Measurements from ENCODE around the gene NUDT8.

DNA sequence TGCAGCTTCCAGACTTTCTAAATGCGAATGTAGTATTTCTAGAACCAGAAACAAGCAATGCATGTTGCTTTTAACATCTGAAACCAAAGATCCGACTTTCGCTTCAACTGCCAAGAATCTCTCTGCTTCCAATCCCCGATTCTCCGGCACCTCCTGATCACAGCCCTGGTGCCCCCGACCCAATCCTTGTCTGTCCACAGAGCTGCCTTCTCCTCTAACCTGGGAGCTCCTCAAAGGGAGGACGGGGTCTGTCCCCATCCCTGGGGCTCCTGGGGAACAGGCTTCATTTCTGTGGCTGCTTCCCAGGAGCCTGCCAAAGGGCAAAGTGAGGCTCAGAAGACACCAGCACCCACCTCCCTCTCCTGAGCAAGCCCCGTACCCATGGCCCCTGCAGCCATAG is 44.2 kb upstream of the NUDT8 start:
- no peak for TF ChIP-seq POLR2A (IDR thresholded peaks at IDR 0.05)
- TF ChIP-seq, protein P1, sequence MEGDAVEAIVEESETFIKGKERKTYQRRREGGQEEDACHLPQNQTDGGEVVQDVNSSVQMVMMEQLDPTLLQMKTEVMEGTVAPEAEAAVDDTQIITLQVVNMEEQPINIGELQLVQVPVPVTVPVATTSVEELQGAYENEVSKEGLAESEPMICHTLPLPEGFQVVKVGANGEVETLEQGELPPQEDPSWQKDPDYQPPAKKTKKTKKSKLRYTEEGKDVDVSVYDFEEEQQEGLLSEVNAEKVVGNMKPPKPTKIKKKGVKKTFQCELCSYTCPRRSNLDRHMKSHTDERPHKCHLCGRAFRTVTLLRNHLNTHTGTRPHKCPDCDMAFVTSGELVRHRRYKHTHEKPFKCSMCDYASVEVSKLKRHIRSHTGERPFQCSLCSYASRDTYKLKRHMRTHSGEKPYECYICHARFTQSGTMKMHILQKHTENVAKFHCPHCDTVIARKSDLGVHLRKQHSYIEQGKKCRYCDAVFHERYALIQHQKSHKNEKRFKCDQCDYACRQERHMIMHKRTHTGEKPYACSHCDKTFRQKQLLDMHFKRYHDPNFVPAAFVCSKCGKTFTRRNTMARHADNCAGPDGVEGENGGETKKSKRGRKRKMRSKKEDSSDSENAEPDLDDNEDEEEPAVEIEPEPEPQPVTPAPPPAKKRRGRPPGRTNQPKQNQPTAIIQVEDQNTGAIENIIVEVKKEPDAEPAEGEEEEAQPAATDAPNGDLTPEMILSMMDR (IDR thresholded peaks at IDR 0.05), result no peak

Data from adrenal gland (tissue), 5 donors.